CD4-positive, alpha-beta T cell (primary cell): ENCODE results near the gene ZNF516. TPM values are rescaled to one million over a fixed set of nuclear protein-coding genes. Genes with fewer than 3 reads are reported as not detected.

Source experiments
- ATAC-seq: fragments of 200-7000 bp; cut with Tn5 transposase; one replicate; pipeline ENCODE4 v1.10.0; 2022; ENCODE audit warnings: mild to moderate bottlenecking; ENCODE audit not compliant: poor library complexity
- CTCF ChIA-PET: fragments of 350-600 bp; sonication (Branson Sonifier 250); formaldehyde crosslinking; loops from one replicate; lab custom pipeline; 2021; ENCODE audit warnings: antibody characterized with exemption, inconsistent platforms; lab: Charles Lee
- POLR2A ChIA-PET: fragments of 350-600 bp; sonication (Branson Sonifier 250); formaldehyde crosslinking; loops from one replicate; lab custom pipeline; 2021; ENCODE audit warnings: antibody characterized with exemption, inconsistent platforms; lab: Charles Lee
- DNase-seq, 14 experiments: peaks; one replicate each; pipeline ENCODE4 v3.0.0-alpha.2; 2013 to 2020; ENCODE audit warnings: mixed read lengths in 2 of 14
- H3K27ac ChIP-seq, 2 donors: one replicate each; pipeline versions ENCODE4 v1.5.1 to v1.7.0; 2013; ENCODE audit warnings: low read length in 2 of 2, low read depth in 1 of 2, mild to moderate bottlenecking in 1 of 2
- H3K27me3 ChIP-seq, 2 experiments: 1 replicate in 1 of 2; 2 replicates in 1 of 2; pipeline versions ENCODE4 v1.6.1 to v1.7.0; 2013; ENCODE audit warnings: low read length in 2 of 2, control low read depth in 1 of 2, mild to moderate bottlenecking in 1 of 2, moderate library complexity in 1 of 2; ENCODE audit not compliant: insufficient read depth in 2 of 2, control insufficient read depth in 1 of 2
- H3K36me3 ChIP-seq: one replicate; pipeline ENCODE4 v1.6.1; 2013; ENCODE audit warnings: low read length, control low read depth; ENCODE audit not compliant: insufficient read depth
- H3K4me1 ChIP-seq: one replicate; pipeline ENCODE4 v1.6.1; 2013; ENCODE audit warnings: low read length, control low read depth; ENCODE audit not compliant: insufficient read depth
- H3K4me3 ChIP-seq: one replicate; pipeline ENCODE4 v1.5.1; 2013; ENCODE audit warnings: mild to moderate bottlenecking, low read length, moderate library complexity
- H3K9me3 ChIP-seq, 2 experiments: 1 replicate in 1 of 2; 2 replicates in 1 of 2; pipeline versions ENCODE4 v1.6.1 to v1.7.0; 2013; ENCODE audit warnings: low read length in 2 of 2, mild to moderate bottlenecking in 2 of 2, control low read depth in 1 of 2, moderate library complexity in 1 of 2; ENCODE audit not compliant: control insufficient read depth in 1 of 2, insufficient read depth in 1 of 2
- H3K27ac Mint-ChIP-seq: one replicate; pipeline ENCODE4 v1.8.0; 2020; ENCODE audit warnings: mixed read lengths
- H3K27me3 Mint-ChIP-seq: one replicate; pipeline ENCODE4 v1.8.0; 2021; ENCODE audit warnings: mixed read lengths
- H3K36me3 Mint-ChIP-seq: one replicate; pipeline ENCODE4 v1.8.0; 2021; ENCODE audit warnings: low read depth, mixed read lengths
- H3K4me1 Mint-ChIP-seq: one replicate; pipeline ENCODE4 v1.8.0; 2021; ENCODE audit warnings: low read depth, mixed read lengths
- H3K4me3 Mint-ChIP-seq: one replicate; pipeline ENCODE4 v1.8.0; 2020; ENCODE audit warnings: mild to moderate bottlenecking, mixed read lengths
- H3K9me3 Mint-ChIP-seq: one replicate; pipeline ENCODE4 v1.8.0; 2020; ENCODE audit warnings: mixed read lengths
- CTCF ChIP-seq: fragments of 200-600 bp; IDR thresholded peaks from one replicate; pipeline ENCODE4 v1.8.0; 2022; ENCODE audit warnings: antibody characterized with exemption, mild to moderate bottlenecking
- intact Hi-C, 2 experiments: fragments of 100-400 bp; cut with DNase I in 1 of 2; cut with micrococcal nuclease in 1 of 2; formaldehyde crosslinking; loops; one replicate each; pipeline versions ENCODE4 v1.15.1 to v1.9.0; 2023 to 2025; cut with DNase I, micrococcal nuclease
- total RNA-seq, 174 experiments: library from RNA in 2 of 174; stranded (reverse) in 2 of 174; gene quantifications; one replicate each; pipeline ENCODE4 v1.2.3 and lab custom pipeline; 2021 to 2026

The ZNF516 gene
- total RNA-seq, 2 experiments from 2014 or later, result 22.4 to 29.3 TPM

- no peak for TF ChIP-seq CTCF
- Mint-ChIP-seq H3K36me3 (no peaks in the 10 kb centered on the region), H3K27ac (no peak overlapping the region), H3K27me3 (peaks cover 13% of the 10 kb centered on the region), H3K4me3 (no peak overlapping the region), H3K9me3 (no peaks in the 10 kb centered on the region), H3K4me1 (peaks cover 64% of the 10 kb centered on the region)
- Histone ChIP-seq H3K4me3 (no peak overlapping the region), H3K27ac (no peak overlapping the region), H3K9me3 (no peaks in the 10 kb centered on the region), H3K4me1 (peaks cover 24% of the 10 kb centered on the region), H3K27me3 (peaks cover 0 to 16% of the 10 kb centered on the region in 2 experiments), H3K36me3 (no peaks in the 10 kb centered on the region)
- CTCF ChIA-PET, result no interaction called here
- intact Hi-C loops, result no loop called here
- POLR2A ChIA-PET, result interaction anchor here (1.5 kb wide), 1 partner anchor 9 kb away, joined by 4 read pairs; no protein-coding TSS in a partner anchor
- no peak for ATAC-seq
- no peak for DNase-seq
These were observed 41.9 kb downstream of the ZNF516 start for GRCh38 chr18:76453057-76453561.

GRCh38 chr18:76452357-76452756 is 42.7 kb downstream of the ZNF516 start:
- no peaks in the 10 kb centered on the region for H3K36me3 ChIP-seq
- DNase-seq, result no peak
- H3K9me3 ChIP-seq, result no peaks in the 10 kb centered on the region
- Mint-ChIP-seq H3K27me3 (peaks cover 13% of the 10 kb centered on the region), H3K27ac (no peak overlapping the region), H3K4me3 (peak overlapping the region; percentile 50), H3K9me3 (no peaks in the 10 kb centered on the region), H3K36me3 (no peaks in the 10 kb centered on the region), H3K4me1 (peaks cover 66% of the 10 kb centered on the region)
- ChIA-PET CTCF (no interaction called here), POLR2A (no interaction called here)
- no peak overlapping the region for H3K4me3 ChIP-seq
- no peak for TF ChIP-seq CTCF
- peaks cover 0 to 16% of the 10 kb centered on the region in 2 experiments for H3K27me3 ChIP-seq
- ATAC-seq, result no peak
- peaks cover 27% of the 10 kb centered on the region for H3K4me1 ChIP-seq
- intact Hi-C loops, result no loop called here
- no peak overlapping the region for H3K27ac ChIP-seq

- intact Hi-C loops, result loop anchor here in 1 of 2 experiments (2.0 kb wide), 1 partner anchor 41 kb away; no protein-coding TSS in a partner anchor
- ChIA-PET POLR2A (interaction anchor here (0.6 to 0.9 kb wide), 2 partner anchors 39 to 63 kb away, joined by 3 read pairs; no protein-coding TSS in a partner anchor), CTCF (no interaction called here)
- DNase-seq, result no peak
- no peaks in the 10 kb centered on the region for H3K9me3 ChIP-seq
- peak overlapping the region; percentile 56 for H3K4me3 ChIP-seq
- Mint-ChIP-seq H3K4me3 (peak overlapping the region; percentile 91), H3K27ac (no peak overlapping the region), H3K4me1 (peaks cover 60% of the 10 kb centered on the region), H3K9me3 (no peaks in the 10 kb centered on the region), H3K27me3 (peaks cover 13% of the 10 kb centered on the region), H3K36me3 (no peaks in the 10 kb centered on the region)
- peaks cover 0 to 16% of the 10 kb centered on the region in 2 experiments for H3K27me3 ChIP-seq
- peaks cover 28% of the 10 kb centered on the region for H3K4me1 ChIP-seq
- H3K27ac ChIP-seq, result no peak overlapping the region
- TF ChIP-seq CTCF, result no peak
- ATAC-seq, result peak; percentile 32
- H3K36me3 ChIP-seq, result no peaks in the 10 kb centered on the region
These were observed 43.4 kb downstream of the ZNF516 start for GRCh38 chr18:76451396-76452331.
